ENCODE measurements around the gene IFI27L1. TPM values are rescaled to one million over a fixed set of nuclear protein-coding genes. Genes with fewer than 3 reads are reported as not detected.
"Not testable (repeated sequence)": the region's sequence is repeated elsewhere in the genome, so short reads cannot be mapped to it uniquely, and the experiment has no call there.

The IFI27L1 gene
- total RNA-seq, 1 donor from 2014 or later = 11.8 TPM

- no peak for DNase-seq (ENCODE audit: extremely low read depth, low read depth, low spot score)
These were observed 33.5 kb upstream of the IFI27L1 start for GRCh38 chr14:94047581-94047980.

- no peak for DNase-seq (ENCODE audit: extremely low read depth, low read depth, low spot score)
These were observed 32.2 kb upstream of the IFI27L1 start for GRCh38 chr14:94048691-94049624.

- no peak for DNase-seq (ENCODE audit: extremely low read depth, low read depth, low spot score)
These were observed 31.5 kb upstream of the IFI27L1 start for GRCh38 chr14:94049625-94050023.

GRCh38 chr14:94050231-94050880, 30.8 kb upstream of the IFI27L1 start:
- no peak for DNase-seq (ENCODE audit: extremely low read depth, low read depth, low spot score)

- no peak for DNase-seq (ENCODE audit: extremely low read depth, low read depth, low spot score)
These were observed 30.0 kb upstream of the IFI27L1 start for GRCh38 chr14:94051115-94051514.

- DNase-seq (ENCODE audit: extremely low read depth, low read depth, low spot score) = no peak
These were observed 29.3 kb upstream of the IFI27L1 start for GRCh38 chr14:94051779-94052178.

GRCh38 chr14:94052199-94052598, 28.9 kb upstream of the IFI27L1 start:
- no peak for DNase-seq (ENCODE audit: extremely low read depth, low read depth, low spot score)

- no peak for DNase-seq (ENCODE audit: extremely low read depth, low read depth, low spot score)
These were observed 28.4 kb upstream of the IFI27L1 start for GRCh38 chr14:94052662-94053061.

- DNase-seq (ENCODE audit: extremely low read depth, low read depth, low spot score) = no peak
These were observed 26.7 kb upstream of the IFI27L1 start for GRCh38 chr14:94054401-94054800.

- no peak for DNase-seq (ENCODE audit: extremely low read depth, low read depth, low spot score)
These were observed 26.2 kb upstream of the IFI27L1 start for GRCh38 chr14:94054936-94055335.

- no peak for DNase-seq (ENCODE audit: extremely low read depth, low read depth, low spot score)
These were observed 24.4 kb upstream of the IFI27L1 start for GRCh38 chr14:94056579-94057308.

- DNase-seq (ENCODE audit: extremely low read depth, low read depth, low spot score) = no peak
These were observed 22.9 kb upstream of the IFI27L1 start for GRCh38 chr14:94058128-94058673.

- no peak for DNase-seq (ENCODE audit: extremely low read depth, low read depth, low spot score)
These were observed 22.4 kb upstream of the IFI27L1 start for GRCh38 chr14:94058674-94059138.

- no peak for DNase-seq (ENCODE audit: extremely low read depth, low read depth, low spot score)
These were observed 21.1 kb upstream of the IFI27L1 start for GRCh38 chr14:94059998-94060397.

GRCh38 chr14:94062344-94062940, 18.7 kb upstream of the IFI27L1 start:
- DNase-seq (ENCODE audit: extremely low read depth, low read depth, low spot score) = no peak

- no peak for DNase-seq (ENCODE audit: extremely low read depth, low read depth, low spot score)
These were observed 14.9 kb upstream of the IFI27L1 start for GRCh38 chr14:94066089-94066676.

- not testable (repeated sequence) for DNase-seq (ENCODE audit: extremely low read depth, low read depth, low spot score)
These were observed 9.0 kb upstream of the IFI27L1 start for GRCh38 chr14:94072076-94072475.

- no peak for DNase-seq (ENCODE audit: extremely low read depth, low read depth, low spot score)
These were observed 6.6 kb upstream of the IFI27L1 start for GRCh38 chr14:94074534-94074933.

- DNase-seq (ENCODE audit: extremely low read depth, low read depth, low spot score) = no peak
These were observed 6.1 kb upstream of the IFI27L1 start for GRCh38 chr14:94075008-94075407.
